Retinal pigment epithelial cell (primary cell): ENCODE results near the gene PML.

Experiments
- DNase-seq: peaks from one replicate; pipeline ENCODE4 v3.0.0-alpha.2; 2010; ENCODE audit warnings: low read depth
- H3K4me3 ChIP-seq: 2 replicates; pipeline ENCODE4 v1.5.1; 2011; ENCODE audit warnings: mild to moderate bottlenecking, low read length, control low read depth, moderate library complexity
- TF ChIP-seq, protein P1 (sequence below): conservative IDR thresholded peaks from 2 replicates; pipeline ENCODE4 v1.5.1; 2011; ENCODE audit warnings: low read depth, low read length, control low read depth, inconsistent platforms

Gene PML

DNA sequence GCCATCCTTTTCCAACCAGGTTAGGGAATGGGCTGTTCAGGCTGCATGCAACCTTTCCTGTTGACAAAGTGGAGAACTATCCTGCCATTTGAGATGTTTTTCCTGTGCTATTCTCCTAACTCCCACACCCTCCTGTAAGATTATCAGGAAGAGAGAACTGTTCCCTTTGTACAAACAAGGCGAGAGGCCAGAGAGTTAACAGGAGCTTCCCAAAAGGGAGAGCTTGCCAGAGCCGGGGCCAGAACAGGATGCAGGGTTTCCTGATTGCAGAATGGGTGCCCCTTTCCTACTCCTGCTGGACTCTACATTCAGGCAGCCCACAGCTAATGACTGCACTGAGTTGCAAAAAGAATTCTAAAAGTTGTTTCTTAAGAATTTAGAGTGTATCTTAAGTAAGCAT lies 17.1 kb downstream of the PML start:
- no peak overlapping the region for H3K4me3 ChIP-seq
- no peak for DNase-seq
- TF ChIP-seq, protein P1, sequence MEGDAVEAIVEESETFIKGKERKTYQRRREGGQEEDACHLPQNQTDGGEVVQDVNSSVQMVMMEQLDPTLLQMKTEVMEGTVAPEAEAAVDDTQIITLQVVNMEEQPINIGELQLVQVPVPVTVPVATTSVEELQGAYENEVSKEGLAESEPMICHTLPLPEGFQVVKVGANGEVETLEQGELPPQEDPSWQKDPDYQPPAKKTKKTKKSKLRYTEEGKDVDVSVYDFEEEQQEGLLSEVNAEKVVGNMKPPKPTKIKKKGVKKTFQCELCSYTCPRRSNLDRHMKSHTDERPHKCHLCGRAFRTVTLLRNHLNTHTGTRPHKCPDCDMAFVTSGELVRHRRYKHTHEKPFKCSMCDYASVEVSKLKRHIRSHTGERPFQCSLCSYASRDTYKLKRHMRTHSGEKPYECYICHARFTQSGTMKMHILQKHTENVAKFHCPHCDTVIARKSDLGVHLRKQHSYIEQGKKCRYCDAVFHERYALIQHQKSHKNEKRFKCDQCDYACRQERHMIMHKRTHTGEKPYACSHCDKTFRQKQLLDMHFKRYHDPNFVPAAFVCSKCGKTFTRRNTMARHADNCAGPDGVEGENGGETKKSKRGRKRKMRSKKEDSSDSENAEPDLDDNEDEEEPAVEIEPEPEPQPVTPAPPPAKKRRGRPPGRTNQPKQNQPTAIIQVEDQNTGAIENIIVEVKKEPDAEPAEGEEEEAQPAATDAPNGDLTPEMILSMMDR: no peak

DNA sequence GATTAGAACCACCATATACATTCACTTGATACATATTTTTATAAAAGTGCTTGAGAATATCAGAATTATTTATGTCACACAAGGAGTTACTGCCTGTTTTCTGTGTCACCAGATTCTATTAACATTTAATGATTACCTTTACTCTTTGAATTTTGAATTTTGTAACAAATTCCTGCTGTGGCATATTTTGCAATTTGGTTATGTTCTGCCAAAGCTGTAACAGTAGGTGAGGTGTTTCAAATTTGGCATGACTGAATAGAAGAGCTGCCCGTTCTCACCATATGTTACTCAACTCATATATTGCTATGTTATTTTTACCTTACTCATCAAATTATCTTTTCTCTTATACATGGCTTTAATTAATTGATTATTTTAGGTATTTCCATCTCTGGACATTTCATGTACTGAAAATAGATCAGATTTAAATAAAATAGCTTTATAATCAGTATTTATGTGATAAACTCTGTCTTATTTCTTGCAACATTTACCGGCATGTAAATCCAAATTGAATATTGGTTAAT lies 18.9 kb downstream of the PML start:
- TF ChIP-seq, protein P1: no peak
- DNase-seq: no peak
- no peak overlapping the region for H3K4me3 ChIP-seq

DNA sequence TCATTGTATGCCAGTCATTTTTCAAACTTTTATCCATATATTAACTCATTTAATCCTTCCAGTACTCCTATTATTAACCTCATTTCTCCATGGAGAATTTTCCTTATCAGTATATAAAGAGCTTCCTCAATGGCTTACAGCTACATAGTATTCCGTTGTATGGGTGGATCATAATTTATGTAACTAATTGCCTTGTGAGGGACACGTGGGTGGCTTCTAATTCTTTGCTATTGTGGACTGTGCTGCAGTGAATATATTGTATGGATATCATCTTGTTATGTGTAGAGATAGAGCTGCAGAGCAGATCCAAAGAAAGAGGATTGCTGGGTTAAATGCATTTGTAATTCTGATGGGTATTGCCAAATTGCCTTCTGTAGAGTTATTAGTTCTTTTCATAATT lies 25.2 kb downstream of the PML start:
- no peak for DNase-seq
- no peak overlapping the region for H3K4me3 ChIP-seq
- TF ChIP-seq, protein P1: no peak

DNA sequence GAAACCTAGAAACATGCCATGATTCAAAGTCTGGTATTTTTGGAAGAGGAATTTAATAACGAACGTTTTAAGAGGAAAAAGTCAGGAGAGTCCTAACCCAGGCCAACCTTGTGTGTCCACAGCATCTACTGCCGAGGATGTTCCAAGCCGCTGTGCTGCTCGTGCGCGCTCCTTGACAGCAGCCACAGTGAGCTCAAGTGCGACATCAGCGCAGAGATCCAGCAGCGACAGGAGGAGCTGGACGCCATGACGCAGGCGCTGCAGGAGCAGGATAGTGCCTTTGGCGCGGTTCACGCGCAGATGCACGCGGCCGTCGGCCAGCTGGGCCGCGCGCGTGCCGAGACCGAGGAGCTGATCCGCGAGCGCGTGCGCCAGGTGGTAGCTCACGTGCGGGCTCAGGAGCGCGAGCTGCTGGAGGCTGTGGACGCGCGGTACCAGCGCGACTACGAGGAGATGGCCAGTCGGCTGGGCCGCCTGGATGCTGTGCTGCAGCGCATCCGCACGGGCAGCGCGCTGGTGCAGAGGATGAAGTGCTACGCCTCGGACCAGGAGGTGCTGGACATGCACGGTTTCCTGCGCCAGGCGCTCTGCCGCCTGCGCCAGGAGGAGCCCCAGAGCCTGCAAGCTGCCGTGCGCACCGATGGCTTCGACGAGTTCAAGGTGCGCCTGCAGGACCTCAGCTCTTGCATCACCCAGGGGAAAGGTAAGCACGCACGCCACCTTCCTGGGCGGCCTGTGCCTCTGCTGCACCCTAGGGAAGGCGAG lies 28.4 kb downstream of the PML start:
- no peak overlapping the region for H3K4me3 ChIP-seq
- TF ChIP-seq, protein P1: no peak
- DNase-seq: no peak

DNA sequence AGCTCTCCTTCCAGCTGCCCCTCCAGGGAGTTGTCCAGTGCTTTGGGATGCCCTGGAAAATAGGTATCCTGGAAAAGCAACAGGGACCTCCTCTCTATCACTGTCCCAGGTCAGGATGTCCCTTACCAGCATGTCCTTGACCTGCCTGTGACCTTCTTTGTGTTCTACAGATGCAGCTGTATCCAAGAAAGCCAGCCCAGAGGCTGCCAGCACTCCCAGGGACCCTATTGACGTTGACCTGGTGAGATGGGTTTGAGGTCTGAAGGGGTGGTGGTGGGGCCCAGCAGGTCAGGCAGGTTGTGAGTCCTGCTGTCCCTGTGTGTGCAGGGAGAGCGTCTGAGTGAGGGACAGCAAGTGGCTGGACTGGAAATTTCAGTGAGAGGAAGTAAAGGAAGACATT lies 30.2 kb downstream of the PML start:
- no peak for DNase-seq
- TF ChIP-seq, protein P1: no peak
- H3K4me3 ChIP-seq: no peak overlapping the region

DNA sequence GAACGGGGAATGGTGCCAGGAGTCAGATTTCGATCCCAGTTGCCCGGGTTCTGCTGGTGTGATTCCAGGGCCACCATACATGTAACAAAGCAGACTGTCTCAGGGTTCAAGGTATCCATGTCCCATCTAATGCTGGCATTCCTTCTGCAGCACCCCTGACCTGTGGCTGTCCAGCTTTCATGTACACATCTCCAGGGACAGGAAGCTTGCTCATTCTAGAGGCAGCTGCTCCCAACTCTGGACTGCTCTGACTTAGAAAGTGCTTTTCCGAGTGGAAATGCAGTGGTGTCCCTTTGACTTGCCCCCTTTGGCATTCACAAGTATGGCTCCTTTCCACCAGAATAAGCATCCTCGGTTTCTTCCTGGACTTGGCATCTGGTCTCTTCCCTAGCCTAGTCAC lies 30.9 kb downstream of the PML start:
- H3K4me3 ChIP-seq: no peak overlapping the region
- DNase-seq: no peak

More for the DNA sequence above, 30.9 kb downstream of the PML start:
- TF ChIP-seq, protein P1: no peak
